Measurements from ENCODE around the gene C15orf61. TPM values are rescaled to one million over a fixed set of nuclear protein-coding genes. Genes with fewer than 3 reads are reported as not detected.

Gene C15orf61
- total RNA-seq, 1 donor from 2014 or later = 4.2 TPM

- DNase-seq (ENCODE audit: low spot score) = no peak
These were observed 28.8 kb downstream of the C15orf61 start for GRCh38 chr15:67549736-67550135.

GRCh38 chr15:67550522-67550921 is 29.6 kb downstream of the C15orf61 start:
- no peak for DNase-seq (ENCODE audit: low spot score)

GRCh38 chr15:67551207-67551743 is 30.3 kb downstream of the C15orf61 start:
- no peak for DNase-seq (ENCODE audit: low spot score)

GRCh38 chr15:67554580-67554979 is 33.6 kb downstream of the C15orf61 start:
- DNase-seq (ENCODE audit: low spot score) = no peak

- DNase-seq (ENCODE audit: low spot score) = no peak
These were observed 36.1 kb downstream of the C15orf61 start for GRCh38 chr15:67556976-67557570.

GRCh38 chr15:67558502-67558901 is 37.6 kb downstream of the C15orf61 start:
- no peak for DNase-seq (ENCODE audit: low spot score)

- no peak for DNase-seq (ENCODE audit: low spot score)
These were observed 38.2 kb downstream of the C15orf61 start for GRCh38 chr15:67559158-67559557.

- no peak for DNase-seq (ENCODE audit: low spot score)
These were observed 38.6 kb downstream of the C15orf61 start for GRCh38 chr15:67559576-67559975.

- no peak for DNase-seq (ENCODE audit: low spot score)
These were observed 39.4 kb downstream of the C15orf61 start for GRCh38 chr15:67560320-67560719.

GRCh38 chr15:67563092-67563491 is 42.2 kb downstream of the C15orf61 start:
- DNase-seq (ENCODE audit: low spot score) = no peak

- DNase-seq (ENCODE audit: low spot score) = no peak
These were observed 43.4 kb downstream of the C15orf61 start for GRCh38 chr15:67564021-67564967.

GRCh38 chr15:67564968-67565345 is 44.0 kb downstream of the C15orf61 start:
- no peak for DNase-seq (ENCODE audit: low spot score)

GRCh38 chr15:67569668-67570067 is 48.7 kb downstream of the C15orf61 start:
- DNase-seq (ENCODE audit: low spot score) = no peak

- no peak for DNase-seq (ENCODE audit: low spot score)
These were observed 50.1 kb downstream of the C15orf61 start for GRCh38 chr15:67570875-67571647.

- DNase-seq (ENCODE audit: low spot score) = no peak
These were observed 50.9 kb downstream of the C15orf61 start for GRCh38 chr15:67571648-67572415.

GRCh38 chr15:67573194-67573593 is 52.3 kb downstream of the C15orf61 start:
- no peak for DNase-seq (ENCODE audit: low spot score)

- no peak for DNase-seq (ENCODE audit: low spot score)
These were observed 54.1 kb downstream of the C15orf61 start for GRCh38 chr15:67575039-67575502.

- DNase-seq (ENCODE audit: low spot score) = no peak
These were observed 57.2 kb downstream of the C15orf61 start for GRCh38 chr15:67578020-67578600.

GRCh38 chr15:67579164-67579563 is 58.2 kb downstream of the C15orf61 start:
- no peak for DNase-seq (ENCODE audit: low spot score)

Measured in ureter (tissue), 1 donor.